H9 (cell line): ENCODE data around the gene CRYGN. TPM values are rescaled to one million over a fixed set of nuclear protein-coding genes. Genes with fewer than 3 reads are reported as not detected.

ENCODE experiments used
- DNase-seq: peaks from one replicate; pipeline ENCODE4 v3.0.0-alpha.2; 2017
- H2AFZ ChIP-seq: one replicate; pipeline ENCODE4 v1.6.1; 2013; ENCODE audit warnings: mild to moderate bottlenecking, low read length, control low read depth, moderate library complexity
- H2AK5ac ChIP-seq: 2 replicates; pipeline ENCODE4 v1.6.1; 2013; ENCODE audit warnings: low read length, control low read depth, mixed read lengths; ENCODE audit not compliant: insufficient read length
- H2BK120ac ChIP-seq: one replicate; pipeline ENCODE4 v1.6.1; 2013; ENCODE audit warnings: low read depth, mild to moderate bottlenecking, low read length, control low read depth, inconsistent platforms; ENCODE audit not compliant: poor library complexity, severe bottlenecking
- H2BK12ac ChIP-seq: 2 replicates; pipeline ENCODE4 v1.6.1; 2013; ENCODE audit warnings: low read length, control low read depth, mixed read lengths, low read depth; ENCODE audit not compliant: insufficient read length
- H2BK15ac ChIP-seq: 2 replicates; pipeline ENCODE4 v1.6.1; 2013; ENCODE audit warnings: low read depth, low read length, control low read depth
- H2BK20ac ChIP-seq: one replicate; pipeline ENCODE4 v1.6.1; 2013; ENCODE audit warnings: low read depth, mild to moderate bottlenecking, low read length, control low read depth, inconsistent platforms; ENCODE audit not compliant: poor library complexity, severe bottlenecking
- H2BK5ac ChIP-seq: 2 replicates; pipeline ENCODE4 v1.6.1; 2013; ENCODE audit warnings: low read length, control low read depth, mixed read lengths; ENCODE audit not compliant: insufficient read length
- H3K14ac ChIP-seq: 2 replicates; pipeline ENCODE4 v1.6.1; 2013; ENCODE audit warnings: low read length, control low read depth; ENCODE audit not compliant: insufficient read depth
- H3K18ac ChIP-seq: 2 replicates; pipeline ENCODE4 v1.6.1; 2013; ENCODE audit warnings: low read depth, mild to moderate bottlenecking, mixed read lengths, low read length, control low read depth; ENCODE audit not compliant: insufficient read length
- H3K23ac ChIP-seq: 2 replicates; pipeline ENCODE4 v1.6.1; 2013; ENCODE audit warnings: low read length, control low read depth, mixed read lengths, low read depth; ENCODE audit not compliant: insufficient read length
- H3K23me2 ChIP-seq: 2 replicates; pipeline ENCODE4 v1.6.1; 2013; ENCODE audit warnings: low read depth, mild to moderate bottlenecking, mixed read lengths, low read length, control low read depth; ENCODE audit not compliant: insufficient read length, poor library complexity, severe bottlenecking
- H3K27ac ChIP-seq: 2 replicates; pipeline ENCODE4 v1.5.1; 2013; ENCODE audit warnings: low read length, control low read depth, mixed read lengths, low read depth; ENCODE audit not compliant: insufficient read length
- H3K27me3 ChIP-seq: 2 replicates; pipeline ENCODE4 v1.6.1; 2013; ENCODE audit warnings: low read length, control low read depth, inconsistent platforms; ENCODE audit not compliant: insufficient read depth
- H3K4ac ChIP-seq: 2 replicates; pipeline ENCODE4 v1.6.1; 2013; ENCODE audit warnings: low read depth, mild to moderate bottlenecking, control low read depth, inconsistent platforms, low read length, moderate library complexity
- H3K4me1 ChIP-seq: 2 replicates; pipeline ENCODE4 v1.6.1; 2013; ENCODE audit warnings: low read length, control low read depth, inconsistent platforms; ENCODE audit not compliant: insufficient read depth
- H3K4me2 ChIP-seq: 2 replicates; pipeline ENCODE4 v1.6.1; 2013; ENCODE audit warnings: low read length, control low read depth, mixed read lengths; ENCODE audit not compliant: insufficient read length, insufficient read depth
- H3K56ac ChIP-seq: 2 replicates; pipeline ENCODE4 v1.6.1; 2013; ENCODE audit warnings: low read depth, mild to moderate bottlenecking, mixed read lengths, low read length, control low read depth; ENCODE audit not compliant: insufficient read length
- H3K79me1 ChIP-seq: 2 replicates; pipeline ENCODE4 v1.6.1; 2013; ENCODE audit warnings: low read depth, mild to moderate bottlenecking, moderate library complexity, low read length, control low read depth, inconsistent platforms; ENCODE audit not compliant: insufficient read depth, poor library complexity, severe bottlenecking
- H3K79me2 ChIP-seq: 2 replicates; pipeline ENCODE4 v1.6.1; 2013; ENCODE audit warnings: low read length, control low read depth, inconsistent platforms; ENCODE audit not compliant: insufficient read depth
- H3K9ac ChIP-seq: 2 replicates; pipeline ENCODE4 v1.6.1; 2013; ENCODE audit warnings: low read length, control low read depth, mixed read lengths; ENCODE audit not compliant: insufficient read length; ENCODE audit errors: extremely low read depth
- H3K9me3 ChIP-seq: one replicate; pipeline ENCODE4 v1.6.1; 2013; ENCODE audit warnings: low read depth, low read length, inconsistent platforms; ENCODE audit not compliant: control insufficient read depth
- H3T11ph ChIP-seq: one replicate; pipeline ENCODE4 v1.6.1; 2013; ENCODE audit warnings: mild to moderate bottlenecking, low read length, control low read depth, inconsistent platforms
- H4K20me1 ChIP-seq: one replicate; pipeline ENCODE4 v1.6.1; 2013; ENCODE audit not compliant: control insufficient read depth, insufficient read length, insufficient read depth
- H4K5ac ChIP-seq: 2 replicates; pipeline ENCODE4 v1.6.1; 2013; ENCODE audit warnings: low read depth, mild to moderate bottlenecking, mixed read lengths, low read length, control low read depth; ENCODE audit not compliant: insufficient read length
- H4K8ac ChIP-seq: replicated peaks from 2 replicates; pipeline ENCODE4 v1.6.1; 2013; ENCODE audit warnings: low read length, control low read depth, mixed read lengths, low read depth; ENCODE audit not compliant: insufficient read length
- H4K91ac ChIP-seq: 2 replicates; pipeline ENCODE4 v1.6.1; 2013; ENCODE audit warnings: low read depth, mild to moderate bottlenecking, moderate library complexity, mixed read lengths, low read length, control low read depth; ENCODE audit not compliant: insufficient read length
- H3K27ac Mint-ChIP-seq, 3 experiments: 2 replicates in 2 of 3; 3 replicates in 1 of 3; pipeline ENCODE4 v1.8.0; 2020 to 2021; ENCODE audit warnings: mixed read lengths in 3 of 3, mild to moderate bottlenecking in 1 of 3, moderate library complexity in 1 of 3
- H3K27me3 Mint-ChIP-seq: 2 replicates; pipeline ENCODE4 v1.8.0; 2021; ENCODE audit warnings: low read depth, mild to moderate bottlenecking, moderate library complexity, mixed read lengths
- H3K36me3 Mint-ChIP-seq, 3 experiments: 2 replicates in 2 of 3; 3 replicates in 1 of 3; pipeline ENCODE4 v1.8.0; 2020 to 2021; ENCODE audit warnings: low read depth in 3 of 3, mixed read lengths in 3 of 3; ENCODE audit not compliant: insufficient read depth in 1 of 3
- H3K4me1 Mint-ChIP-seq, 2 experiments: 2 replicates each; pipeline ENCODE4 v1.8.0; 2020; ENCODE audit warnings: mixed read lengths in 2 of 2
- H3K4me3 Mint-ChIP-seq, 2 experiments: 2 replicates in 1 of 2; 3 replicates in 1 of 2; pipeline ENCODE4 v1.8.0; 2020 to 2021; ENCODE audit warnings: mild to moderate bottlenecking in 2 of 2, mixed read lengths in 2 of 2, moderate library complexity in 1 of 2
- H3K9me3 Mint-ChIP-seq, 2 experiments: 2 replicates in 1 of 2; 3 replicates in 1 of 2; pipeline ENCODE4 v1.8.0; 2020; ENCODE audit warnings: mild to moderate bottlenecking in 2 of 2, mixed read lengths in 2 of 2, moderate library complexity in 1 of 2
- CTCF ChIP-seq: fragments of 200-600 bp; sonication (generic); conservative IDR thresholded peaks from 3 replicates; pipeline ENCODE4 v1.8.0; 2021; ENCODE audit warnings: antibody characterized with exemption, mild to moderate bottlenecking
- WGBS: extraction: QIAGEN DNeasy Blood & Tissue Kit; methylation state at CpG from one replicate; pipeline ENCODE4 v1.1.7; 2013; ENCODE audit warnings: missing lambda C conversion rate, low lambda C conversion rate, mixed read lengths; ENCODE audit not compliant: insufficient read length; ENCODE audit errors: extremely low coverage; 5-methylcytosine and 5-hydroxymethylcytosine counted together
- total RNA-seq: library from RNA; stranded (reverse); gene quantifications from 2 replicates; pipeline ENCODE4 v1.2.1, GENCODE V29; 2021

Gene CRYGN
- total RNA-seq, 1 experiment from 2014 or later, result 1.8 TPM

- H3K27me3 Mint-ChIP-seq, result peaks cover 5% of the 10 kb centered on the region
Measured at GRCh38 chr7:151392002-151392401, 47.9 kb downstream of the CRYGN start.

More at GRCh38 chr7:151392002-151392401, 47.9 kb downstream of the CRYGN start:
- H3K9me3 Mint-ChIP-seq, result no peaks in the 10 kb centered on the region
- Histone ChIP-seq H4K20me1 (no peaks in the 10 kb centered on the region), H2BK120ac (no peak overlapping the region), H3K18ac (no peak overlapping the region), H3K4ac (no peak overlapping the region), H3K23me2 (no peaks in the 10 kb centered on the region), H4K8ac (no peak overlapping the region), H3K56ac (no peak overlapping the region), H3K9me3 (no peaks in the 10 kb centered on the region), H3K4me2 (no peak overlapping the region), H3K23ac (no peak overlapping the region), H2AFZ (no peak overlapping the region), H2AK5ac (no peak overlapping the region), H3K9ac (no peak overlapping the region), H4K91ac (no peak overlapping the region), H2BK15ac (no peak overlapping the region), H3T11ph (no peak overlapping the region), H3K27ac (no peak overlapping the region), H4K5ac (no peak overlapping the region), H2BK20ac (no peak overlapping the region), H3K79me2 (no peaks in the 10 kb centered on the region), H3K4me1 (no peaks in the 10 kb centered on the region), H3K14ac (no peak overlapping the region), H3K27me3 (no peaks in the 10 kb centered on the region), H3K79me1 (no peaks in the 10 kb centered on the region), H2BK5ac (no peak overlapping the region), H2BK12ac (no peak overlapping the region)
- no peak overlapping the region for H3K4me3 Mint-ChIP-seq
- no peak for TF ChIP-seq CTCF
- WGBS, result no CpG with 5 or more reads among the region's 8 CpGs
- H3K4me1 Mint-ChIP-seq, result peaks cover 6 to 37% of the 10 kb centered on the region in 2 experiments
- H3K27ac Mint-ChIP-seq, result no peak overlapping the region
- peaks cover 0 to 2% (median 0%) of the 10 kb centered on the region in 3 experiments; a peak in 1 of 7 replicates for H3K36me3 Mint-ChIP-seq
- no peak for DNase-seq
